Neural cell (in vitro differentiated cells): ENCODE data around the gene MIB1.

Experiments used
- CTCF ChIP-seq: fragments of 450-650 bp; IDR thresholded peaks from 2 replicates; pipeline ENCODE4 v1.5.1; 2014; ENCODE audit warnings: antibody characterized with exemption, mild to moderate bottlenecking, moderate library complexity; ENCODE audit not compliant: poor library complexity, severe bottlenecking
- EP300 ChIP-seq: fragments of 450-650 bp; conservative IDR thresholded peaks from 2 replicates; pipeline ENCODE4 v1.6.1; 2014; ENCODE audit warnings: antibody characterized with exemption, mild to moderate bottlenecking, moderate library complexity; ENCODE audit not compliant: poor library complexity, severe bottlenecking
- EZH2 ChIP-seq: fragments of 200-600, 300-800 bp; shearing (Covaris generic), sonication (generic); IDR thresholded peaks from 2 replicates; pipeline ENCODE4 v1.6.1; 2014; ENCODE audit warnings: antibody characterized with exemption, low read length, borderline replicate concordance, mild to moderate bottlenecking; ENCODE audit not compliant: insufficient read depth, poor library complexity, severe bottlenecking
- MXI1 ChIP-seq: fragments of 450-650 bp; conservative IDR thresholded peaks from 2 replicates; pipeline ENCODE4 v1.6.1; 2014; ENCODE audit warnings: antibody characterized with exemption, mild to moderate bottlenecking; ENCODE audit not compliant: poor library complexity, severe bottlenecking
- POLR2AphosphoS5 ChIP-seq: IDR thresholded peaks from 2 replicates; pipeline ENCODE4 v1.6.1; 2012
- RAD21 ChIP-seq: fragments of 450-650 bp; conservative IDR thresholded peaks from 2 replicates; pipeline ENCODE4 v1.6.1; 2014; ENCODE audit warnings: antibody characterized with exemption, mild to moderate bottlenecking, moderate library complexity

GRCh38 chr18:21725201-21725600 is 15.4 kb upstream of the MIB1 start:
- TF ChIP-seq CTCF (no peak), MXI1 (no peak), EZH2 (no peak), RAD21 (no peak), EP300 (no peak), POLR2AphosphoS5 (no peak)
